ENCODE measurements around the gene TBC1D22B.

Gene TBC1D22B

DNA sequence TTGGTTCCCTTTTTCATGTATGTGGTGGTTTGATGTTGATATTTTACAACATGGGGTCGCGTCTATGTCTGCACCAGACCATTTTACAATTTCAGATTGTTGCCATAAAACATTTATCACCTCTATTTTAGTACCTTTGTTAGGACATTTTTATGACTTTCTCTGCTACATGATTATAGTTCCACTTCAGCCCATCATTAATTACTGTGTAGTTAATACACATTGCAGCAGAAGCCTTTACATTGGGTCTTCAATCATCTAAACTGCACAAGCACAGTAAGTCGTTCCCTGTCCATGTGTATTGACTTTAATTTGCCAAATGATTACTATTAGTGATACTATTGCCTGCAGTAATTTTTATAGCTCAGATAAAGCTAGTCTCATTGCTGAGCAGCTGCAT is 16.1 kb downstream of the TBC1D22B start (continued):
- TF ChIP-seq, protein P1, sequence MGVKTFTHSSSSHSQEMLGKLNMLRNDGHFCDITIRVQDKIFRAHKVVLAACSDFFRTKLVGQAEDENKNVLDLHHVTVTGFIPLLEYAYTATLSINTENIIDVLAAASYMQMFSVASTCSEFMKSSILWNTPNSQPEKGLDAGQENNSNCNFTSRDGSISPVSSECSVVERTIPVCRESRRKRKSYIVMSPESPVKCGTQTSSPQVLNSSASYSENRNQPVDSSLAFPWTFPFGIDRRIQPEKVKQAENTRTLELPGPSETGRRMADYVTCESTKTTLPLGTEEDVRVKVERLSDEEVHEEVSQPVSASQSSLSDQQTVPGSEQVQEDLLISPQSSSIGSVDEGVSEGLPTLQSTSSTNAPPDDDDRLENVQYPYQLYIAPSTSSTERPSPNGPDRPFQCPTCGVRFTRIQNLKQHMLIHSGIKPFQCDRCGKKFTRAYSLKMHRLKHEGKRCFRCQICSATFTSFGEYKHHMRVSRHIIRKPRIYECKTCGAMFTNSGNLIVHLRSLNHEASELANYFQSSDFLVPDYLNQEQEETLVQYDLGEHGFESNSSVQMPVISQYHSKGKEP (tag by site-specific recombination; IDR thresholded peaks at IDR 0.05): 0 out of 2 replicates have a peak, but pooled peaks have one; percentile 34
- TF ChIP-seq ZNF701 (tag by site-specific recombination; IDR thresholded peaks at IDR 0.05) (no peak), ZNF558 (tag by site-specific recombination; IDR thresholded peaks at IDR 0.05) (0 out of 2 replicates have a peak, but pooled peaks have one; percentile 11), ZNF664 (tag by site-specific recombination; IDR thresholded peaks at IDR 0.05) (peak; percentile 46), ZNF561 (tag by site-specific recombination; IDR thresholded peaks at IDR 0.05; ENCODE audit: borderline replicate concordance) (no peak), OSR2 (tag by site-specific recombination; IDR thresholded peaks at IDR 0.05) (peak; percentile 89), PRDM1 (tag by site-specific recombination; IDR thresholded peaks at IDR 0.05) (no peak), ZNF37A (tag by site-specific recombination; IDR thresholded peaks at IDR 0.05) (no peak), ZNF596 (tag by site-specific recombination; IDR thresholded peaks at IDR 0.05) (no peak), ZNF112 (tag by site-specific recombination; IDR thresholded peaks at IDR 0.05) (no peak), YY1 (tag by site-specific recombination; IDR thresholded peaks at IDR 0.05) (0 out of 2 replicates have a peak, but pooled peaks have one; percentile 31), HOXD13 (CRISPR knock-in tag; IDR thresholded peaks at IDR 0.05; ENCODE audit: borderline replicate concordance) (no peak), ZNF423 (tag by site-specific recombination; IDR thresholded peaks at IDR 0.05) (peak; percentile 37; the same call in 1 of the 2 replicates), ZNF837 (tag by site-specific recombination; IDR thresholded peaks at IDR 0.05) (no peak), ZNF555 (tag by site-specific recombination; conservative IDR thresholded peaks at IDR 0.05) (no peak), TRIM28 (IDR thresholded peaks at IDR 0.05; ENCODE audit: borderline replicate concordance, low read length) (no peak), TCF7L2 (IDR thresholded peaks at IDR 0.05; ENCODE audit: borderline replicate concordance, low read depth, low read length) (no peak), KLF8 (tag by site-specific recombination; IDR thresholded peaks at IDR 0.05) (no peak), SETDB1 (IDR thresholded peaks at IDR 0.05; ENCODE audit: insufficient read length, low read length) (no peak), ZNF76 (tag by site-specific recombination; IDR thresholded peaks at IDR 0.05; ENCODE audit: borderline replicate concordance, low read depth) (no peak), BCL11A (tag by site-specific recombination; IDR thresholded peaks at IDR 0.05; ENCODE audit: low read depth) (no peak), ZFP37 (tag by site-specific recombination; IDR thresholded peaks at IDR 0.05) (no peak), ZNF571 (tag by site-specific recombination; IDR thresholded peaks at IDR 0.05) (no peak), ZNF843 (tag by site-specific recombination; IDR thresholded peaks at IDR 0.05) (peak; percentile 94)
- TF ChIP-seq, protein P2, sequence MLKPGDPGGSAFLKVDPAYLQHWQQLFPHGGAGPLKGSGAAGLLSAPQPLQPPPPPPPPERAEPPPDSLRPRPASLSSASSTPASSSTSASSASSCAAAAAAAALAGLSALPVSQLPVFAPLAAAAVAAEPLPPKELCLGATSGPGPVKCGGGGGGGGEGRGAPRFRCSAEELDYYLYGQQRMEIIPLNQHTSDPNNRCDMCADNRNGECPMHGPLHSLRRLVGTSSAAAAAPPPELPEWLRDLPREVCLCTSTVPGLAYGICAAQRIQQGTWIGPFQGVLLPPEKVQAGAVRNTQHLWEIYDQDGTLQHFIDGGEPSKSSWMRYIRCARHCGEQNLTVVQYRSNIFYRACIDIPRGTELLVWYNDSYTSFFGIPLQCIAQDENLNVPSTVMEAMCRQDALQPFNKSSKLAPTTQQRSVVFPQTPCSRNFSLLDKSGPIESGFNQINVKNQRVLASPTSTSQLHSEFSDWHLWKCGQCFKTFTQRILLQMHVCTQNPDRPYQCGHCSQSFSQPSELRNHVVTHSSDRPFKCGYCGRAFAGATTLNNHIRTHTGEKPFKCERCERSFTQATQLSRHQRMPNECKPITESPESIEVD (tag by site-specific recombination; IDR thresholded peaks at IDR 0.05): peak; percentile 83
- TF ChIP-seq, protein P3, sequence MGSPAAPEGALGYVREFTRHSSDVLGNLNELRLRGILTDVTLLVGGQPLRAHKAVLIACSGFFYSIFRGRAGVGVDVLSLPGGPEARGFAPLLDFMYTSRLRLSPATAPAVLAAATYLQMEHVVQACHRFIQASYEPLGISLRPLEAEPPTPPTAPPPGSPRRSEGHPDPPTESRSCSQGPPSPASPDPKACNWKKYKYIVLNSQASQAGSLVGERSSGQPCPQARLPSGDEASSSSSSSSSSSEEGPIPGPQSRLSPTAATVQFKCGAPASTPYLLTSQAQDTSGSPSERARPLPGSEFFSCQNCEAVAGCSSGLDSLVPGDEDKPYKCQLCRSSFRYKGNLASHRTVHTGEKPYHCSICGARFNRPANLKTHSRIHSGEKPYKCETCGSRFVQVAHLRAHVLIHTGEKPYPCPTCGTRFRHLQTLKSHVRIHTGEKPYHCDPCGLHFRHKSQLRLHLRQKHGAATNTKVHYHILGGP (tag by site-specific recombination; IDR thresholded peaks at IDR 0.05): peak; percentile 80; the same call in 1 of the 2 replicates
- TF ChIP-seq, protein P4, sequence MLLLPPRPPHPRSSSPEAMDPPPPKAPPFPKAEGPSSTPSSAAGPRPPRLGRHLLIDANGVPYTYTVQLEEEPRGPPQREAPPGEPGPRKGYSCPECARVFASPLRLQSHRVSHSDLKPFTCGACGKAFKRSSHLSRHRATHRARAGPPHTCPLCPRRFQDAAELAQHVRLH (tag by site-specific recombination; IDR thresholded peaks at IDR 0.05): peak; percentile 57; the same call in 1 of the 2 replicates
- TF ChIP-seq, protein P5, sequence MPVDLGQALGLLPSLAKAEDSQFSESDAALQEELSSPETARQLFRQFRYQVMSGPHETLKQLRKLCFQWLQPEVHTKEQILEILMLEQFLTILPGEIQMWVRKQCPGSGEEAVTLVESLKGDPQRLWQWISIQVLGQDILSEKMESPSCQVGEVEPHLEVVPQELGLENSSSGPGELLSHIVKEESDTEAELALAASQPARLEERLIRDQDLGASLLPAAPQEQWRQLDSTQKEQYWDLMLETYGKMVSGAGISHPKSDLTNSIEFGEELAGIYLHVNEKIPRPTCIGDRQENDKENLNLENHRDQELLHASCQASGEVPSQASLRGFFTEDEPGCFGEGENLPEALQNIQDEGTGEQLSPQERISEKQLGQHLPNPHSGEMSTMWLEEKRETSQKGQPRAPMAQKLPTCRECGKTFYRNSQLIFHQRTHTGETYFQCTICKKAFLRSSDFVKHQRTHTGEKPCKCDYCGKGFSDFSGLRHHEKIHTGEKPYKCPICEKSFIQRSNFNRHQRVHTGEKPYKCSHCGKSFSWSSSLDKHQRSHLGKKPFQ (tag by site-specific recombination; IDR thresholded peaks at IDR 0.05): peak; percentile 65
- TF ChIP-seq, protein P6, sequence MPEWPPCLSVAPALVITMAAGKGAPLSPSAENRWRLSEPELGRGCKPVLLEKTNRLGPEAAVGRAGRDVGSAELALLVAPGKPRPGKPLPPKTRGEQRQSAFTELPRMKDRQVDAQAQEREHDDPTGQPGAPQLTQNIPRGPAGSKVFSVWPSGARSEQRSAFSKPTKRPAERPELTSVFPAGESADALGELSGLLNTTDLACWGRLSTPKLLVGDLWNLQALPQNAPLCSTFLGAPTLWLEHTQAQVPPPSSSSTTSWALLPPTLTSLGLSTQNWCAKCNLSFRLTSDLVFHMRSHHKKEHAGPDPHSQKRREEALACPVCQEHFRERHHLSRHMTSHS (tag by site-specific recombination; IDR thresholded peaks at IDR 0.05): 0 out of 2 replicates have a peak, but pooled peaks have one; percentile 36
- TF ChIP-seq, protein P7, sequence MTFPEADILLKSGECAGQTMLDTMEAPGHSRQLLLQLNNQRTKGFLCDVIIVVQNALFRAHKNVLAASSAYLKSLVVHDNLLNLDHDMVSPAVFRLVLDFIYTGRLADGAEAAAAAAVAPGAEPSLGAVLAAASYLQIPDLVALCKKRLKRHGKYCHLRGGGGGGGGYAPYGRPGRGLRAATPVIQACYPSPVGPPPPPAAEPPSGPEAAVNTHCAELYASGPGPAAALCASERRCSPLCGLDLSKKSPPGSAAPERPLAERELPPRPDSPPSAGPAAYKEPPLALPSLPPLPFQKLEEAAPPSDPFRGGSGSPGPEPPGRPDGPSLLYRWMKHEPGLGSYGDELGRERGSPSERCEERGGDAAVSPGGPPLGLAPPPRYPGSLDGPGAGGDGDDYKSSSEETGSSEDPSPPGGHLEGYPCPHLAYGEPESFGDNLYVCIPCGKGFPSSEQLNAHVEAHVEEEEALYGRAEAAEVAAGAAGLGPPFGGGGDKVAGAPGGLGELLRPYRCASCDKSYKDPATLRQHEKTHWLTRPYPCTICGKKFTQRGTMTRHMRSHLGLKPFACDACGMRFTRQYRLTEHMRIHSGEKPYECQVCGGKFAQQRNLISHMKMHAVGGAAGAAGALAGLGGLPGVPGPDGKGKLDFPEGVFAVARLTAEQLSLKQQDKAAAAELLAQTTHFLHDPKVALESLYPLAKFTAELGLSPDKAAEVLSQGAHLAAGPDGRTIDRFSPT (tag by site-specific recombination; IDR thresholded peaks at IDR 0.05): 0 out of 2 replicates have a peak, but pooled peaks have one; percentile 34
- TF ChIP-seq, protein P8, sequence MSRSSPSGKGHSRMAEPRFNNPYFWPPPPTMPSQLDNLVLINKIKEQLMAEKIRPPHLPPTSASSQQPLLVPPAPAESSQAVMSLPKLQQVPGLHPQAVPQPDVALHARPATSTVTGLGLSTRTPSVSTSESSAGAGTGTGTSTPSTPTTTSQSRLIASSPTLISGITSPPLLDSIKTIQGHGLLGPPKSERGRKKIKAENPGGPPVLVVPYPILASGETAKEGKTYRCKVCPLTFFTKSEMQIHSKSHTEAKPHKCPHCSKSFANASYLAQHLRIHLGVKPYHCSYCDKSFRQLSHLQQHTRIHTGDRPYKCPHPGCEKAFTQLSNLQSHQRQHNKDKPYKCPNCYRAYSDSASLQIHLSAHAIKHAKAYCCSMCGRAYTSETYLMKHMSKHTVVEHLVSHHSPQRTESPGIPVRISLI (tag by site-specific recombination; IDR thresholded peaks at IDR 0.05): no peak

Measured in HEK293 (cell line).